Adrenal gland (tissue), 5 donors: ENCODE data around the gene SUGT1.
"Not testable (repeated sequence)": the region's sequence is repeated elsewhere in the genome, so short reads cannot be mapped to it uniquely, and the experiment has no call there.

Experiments used
- CTCF ChIP-seq, 6 experiments: fragments of 450-650 bp in 4 of 6; fragments of 200-600 bp in 2 of 6; sonication (generic) in 1 of 6; IDR thresholded peaks; 1 replicate in 5 of 6; 2 replicates in 1 of 6; pipeline versions ENCODE4 v1.5.1 to v1.8.0; 2016 to 2021; ENCODE audit warnings: antibody characterized with exemption in 6 of 6, mild to moderate bottlenecking in 2 of 6, moderate library complexity in 1 of 6
- POLR2A ChIP-seq, 2 donors: fragments of 450-650 bp; IDR thresholded peaks; one replicate each; pipeline ENCODE4 v1.6.1; 2017; ENCODE audit warnings: antibody characterized with exemption in 2 of 2, mild to moderate bottlenecking in 2 of 2, moderate library complexity in 1 of 2
- donor health status: DM: no; HTN: no; CAD: no.

GRCh38 chr13:52720904-52721303, 68.3 kb downstream of the SUGT1 start:
- TF ChIP-seq CTCF, POLR2A (IDR thresholded peaks at IDR 0.05): not testable (repeated sequence)
